GM12878 (cell line): Measurements from ENCODE around the gene U2AF2. TPM values are rescaled to one million over a fixed set of nuclear protein-coding genes. Genes with fewer than 3 reads are reported as not detected.
A peak's percentile ranks its signal among the peaks of the same experiment; 100 is the strongest.

ENCODE experiments used
- ATAC-seq: fragments of 200-7000 bp; cut with Tn5 transposase; 3 replicates; pipeline ENCODE4 v1.9.1; 2020; ENCODE audit warnings: mild to moderate bottlenecking, moderate library complexity
- BruUV-seq: library from RNA; stranded (reverse); fragments of 400-500 nt; replicated peaks from 2 replicates; lab custom pipeline; 2021; lab: Mats Ljungman, UMichigan
- CTCF ChIA-PET: fragments of 300-600 bp; sonication (Branson Sonifier 250); formaldehyde crosslinking; extraction: SDS; loops from one replicate; lab custom pipeline; 2021; ENCODE audit warnings: inconsistent platforms; lab: Yijun Ruan, JAX
- POLR2A ChIA-PET: fragments of 350-600 bp; formaldehyde crosslinking; extraction: SDS; loops from one replicate; lab custom pipeline; 2021; ENCODE audit warnings: inconsistent platforms; lab: Charles Lee
- RAD21 ChIA-PET: fragments of 300-600 bp; sonication (Branson Sonifier 250); formaldehyde crosslinking; loops from one replicate; lab custom pipeline; 2023; ENCODE audit warnings: antibody characterized with exemption; ENCODE audit not compliant: unreplicated experiment; lab: Charles Lee
- SMC1A ChIA-PET: fragments of 300-600 bp; sonication (Branson Sonifier 250); formaldehyde crosslinking; loops from one replicate; lab custom pipeline; 2023; ENCODE audit not compliant: unreplicated experiment, uncharacterized antibody; lab: Charles Lee
- DNase-seq: peaks from one replicate; pipeline ENCODE4 v3.0.0-alpha.2; 2011; ENCODE audit warnings: low read depth, low spot score
- FAIRE-seq: peaks from 3 replicates; lab custom pipeline; 2011; peaks lifted over from hg19 to GRCh38; lab: Jason Lieb, UNC
- H2AFZ ChIP-seq: 2 replicates; pipeline ENCODE4 v1.6.0; 2011; ENCODE audit warnings: low read depth, low read length, control low read depth; ENCODE audit not compliant: control insufficient read depth
- H3K27ac ChIP-seq: 2 replicates; pipeline ENCODE4 v1.5.1; 2011; ENCODE audit warnings: control low read depth; ENCODE audit not compliant: control insufficient read depth, insufficient read depth
- H3K27me3 ChIP-seq, 2 experiments: replicated peaks in 1 of 2; 2 replicates each; pipeline versions ENCODE4 v1.6.0 to v1.6.1; 2011; ENCODE audit warnings: low read length in 1 of 2; ENCODE audit not compliant: control insufficient read depth in 2 of 2, insufficient read depth in 2 of 2
- H3K36me3 ChIP-seq, 2 experiments: 2 replicates each; pipeline ENCODE4 v1.5.1; 2011; ENCODE audit warnings: low read length in 1 of 2; ENCODE audit not compliant: control insufficient read depth in 2 of 2, insufficient read depth in 2 of 2
- H3K4me1 ChIP-seq: 2 replicates; pipeline ENCODE4 v1.6.1; 2011; ENCODE audit warnings: mild to moderate bottlenecking, low read length, moderate library complexity, mixed read lengths; ENCODE audit not compliant: control insufficient read depth, insufficient read depth
- H3K4me2 ChIP-seq: 2 replicates; pipeline ENCODE4 v1.6.0; 2011; ENCODE audit warnings: control low read depth; ENCODE audit not compliant: control insufficient read depth, insufficient read depth
- H3K4me3 ChIP-seq: fragments of 200-600 bp; sonication (generic); 2 replicates; pipeline ENCODE4 v1.5.1; 2016
- H3K79me2 ChIP-seq: 2 replicates; pipeline ENCODE4 v1.6.0; 2011; ENCODE audit warnings: low read length; ENCODE audit not compliant: control insufficient read depth, insufficient read depth
- H3K9ac ChIP-seq: 2 replicates; pipeline ENCODE4 v1.8.0; 2011; ENCODE audit warnings: low read length, control low read depth, mixed read lengths; ENCODE audit not compliant: control insufficient read depth, insufficient read depth
- H3K9me3 ChIP-seq: replicated peaks from 3 replicates; pipeline ENCODE4 v1.5.1; 2011; ENCODE audit warnings: mild to moderate bottlenecking, low read length; ENCODE audit not compliant: control insufficient read depth, insufficient read depth
- H4K20me1 ChIP-seq: 2 replicates; pipeline ENCODE4 v1.6.0; 2011; ENCODE audit not compliant: control insufficient read depth, insufficient read depth
- ASH2L ChIP-seq: fragments of 300-600, 200-600 bp; sonication (generic); IDR thresholded peaks from 2 replicates; pipeline ENCODE4 v1.6.1; 2017; ENCODE audit warnings: low read depth, mild to moderate bottlenecking, borderline replicate concordance
- BACH1 ChIP-seq: fragments of 450-650 bp; IDR thresholded peaks from 2 replicates; pipeline ENCODE4 v1.6.1; 2017; ENCODE audit warnings: mild to moderate bottlenecking, borderline replicate concordance
- CBX3 ChIP-seq: fragments of 200-600 bp; sonication (generic); IDR thresholded peaks from 2 replicates; pipeline ENCODE4 v1.6.1; 2016; ENCODE audit warnings: low read depth, borderline replicate concordance
- CREB1 ChIP-seq: IDR thresholded peaks from 2 replicates; pipeline ENCODE4 v1.6.1; 2012; ENCODE audit warnings: low read depth, mild to moderate bottlenecking, inconsistent platforms
- CREM ChIP-seq: IDR thresholded peaks from 2 replicates; pipeline ENCODE4 v1.6.1; 2014; ENCODE audit warnings: antibody characterized with exemption, low read depth
- EP300 ChIP-seq, 2 experiments: fragments of 150-350 bp in 1 of 2; IDR thresholded peaks; 2 replicates each; pipeline ENCODE4 v1.6.1; 2011 to 2012; ENCODE audit warnings: low read depth in 2 of 2, low read length in 2 of 2, borderline replicate concordance in 1 of 2, improper control_type of control experiment in 1 of 2, inconsistent platforms in 1 of 2; ENCODE audit not compliant: control insufficient read depth in 1 of 2
- ETV6 ChIP-seq, 2 experiments: fragments of 450-650 bp in 1 of 2; IDR thresholded peaks in 1 of 2; conservative IDR thresholded peaks in 1 of 2; 2 replicates each; pipeline ENCODE4 v1.6.1; 2014; ENCODE audit warnings: antibody characterized with exemption in 1 of 2, borderline replicate concordance in 1 of 2, low read depth in 1 of 2, mild to moderate bottlenecking in 1 of 2, moderate library complexity in 1 of 2
- FOXM1 ChIP-seq: IDR thresholded peaks from 2 replicates; pipeline ENCODE4 v1.6.1; 2012; ENCODE audit warnings: low read depth, mild to moderate bottlenecking, inconsistent platforms, low read length, moderate library complexity
- MTA2 ChIP-seq: fragments of 450-650 bp; IDR thresholded peaks from 2 replicates; pipeline ENCODE4 v1.6.1; 2016; ENCODE audit warnings: low read depth, mild to moderate bottlenecking, moderate library complexity
- PKNOX1 ChIP-seq: fragments of 450-650 bp; IDR thresholded peaks from 2 replicates; pipeline ENCODE4 v1.6.1; 2016; ENCODE audit warnings: mild to moderate bottlenecking
- TARDBP ChIP-seq: IDR thresholded peaks from 2 replicates; pipeline ENCODE4 v1.6.1; 2016; ENCODE audit warnings: borderline replicate concordance
- TBL1XR1 ChIP-seq: IDR thresholded peaks from 2 replicates; pipeline ENCODE4 v1.6.1; 2012; ENCODE audit warnings: low read depth, low read length, improper control_type of control experiment
- WRNIP1 ChIP-seq: IDR thresholded peaks from 2 replicates; pipeline ENCODE4 v1.6.1; 2011; ENCODE audit warnings: low read depth, low read length, improper control_type of control experiment, borderline replicate concordance
- ZNF207 ChIP-seq: fragments of 450-650 bp; IDR thresholded peaks from 2 replicates; pipeline ENCODE4 v1.6.1; 2014; ENCODE audit warnings: antibody characterized with exemption, mild to moderate bottlenecking, borderline replicate concordance
- WGBS: methylation state at CpG from one replicate; pipeline ENCODE4 v1.1.6; 2016; ENCODE audit warnings: low lambda C conversion rate; ENCODE audit not compliant: insufficient replicate concordance, insufficient coverage; ENCODE audit errors: missing lambda C conversion rate; 5-methylcytosine and 5-hydroxymethylcytosine counted together
- in situ Hi-C: fragments of 300-500 bp; cut with MboI; formaldehyde crosslinking; loops from 9 replicates; pipeline ENCODE4 v1.14.3; 2018; ENCODE audit warnings: mixed read lengths
- intact Hi-C: fragments of 100-400 bp; cut with micrococcal nuclease; formaldehyde crosslinking; loops from one replicate; pipeline ENCODE4 v1.14.2; 2022; ENCODE audit not compliant: unreplicated experiment
- polyA plus RNA-seq, 11 experiments: library from polyadenylated mRNA; depleted of rRNA in 4 of 11; unstranded in 6 of 11; stranded (reverse) in 5 of 11; fragments of >200 nt; fragmentation: Nextera tagmentation in 4 of 11; fragmentation: Illumina TruSeq in 1 of 11; extraction: Ambion mirVana in 4 of 11; extraction: Trizol in 1 of 11; gene quantifications; 1 replicate in 1 of 11; 2 replicates in 10 of 11; pipeline versions ENCODE4 v1.2.1 to v1.2.3, GENCODE V29; 2011 to 2016; ENCODE audit warnings: inconsistent platforms in 2 of 11, missing spikeins in 2 of 11, low read depth in 1 of 11
- total RNA-seq, 4 experiments: library from RNA; depleted of rRNA in 3 of 4; stranded (reverse); fragments of >200 nt in 3 of 4; fragmentation: Illumina TruSeq in 1 of 4; extraction: Trizol in 1 of 4; gene quantifications; 2 replicates each; pipeline versions ENCODE4 v1.2.1 to v1.2.3, GENCODE V29; 2013 to 2021
- TF ChIP-seq, protein P1 (sequence below): fragments of 450-650 bp; IDR thresholded peaks from 2 replicates; pipeline ENCODE4 v1.6.1; 2017; ENCODE audit warnings: antibody characterized with exemption, mild to moderate bottlenecking, moderate library complexity
- TF ChIP-seq, protein P2 (sequence below): fragments of 450-650 bp; formaldehyde crosslinking; IDR thresholded peaks from 2 replicates; pipeline ENCODE4 v1.5.0; 2022; ENCODE audit warnings: mild to moderate bottlenecking, missing genetic modification characterization

U2AF2 gene
- total and polyA plus RNA-seq, 10 of the 15 experiments (the other 5 are each of a cell fraction or from before 2014, with no cell fraction given), result 3.0 to 338 (median 130) TPM

DNA sequence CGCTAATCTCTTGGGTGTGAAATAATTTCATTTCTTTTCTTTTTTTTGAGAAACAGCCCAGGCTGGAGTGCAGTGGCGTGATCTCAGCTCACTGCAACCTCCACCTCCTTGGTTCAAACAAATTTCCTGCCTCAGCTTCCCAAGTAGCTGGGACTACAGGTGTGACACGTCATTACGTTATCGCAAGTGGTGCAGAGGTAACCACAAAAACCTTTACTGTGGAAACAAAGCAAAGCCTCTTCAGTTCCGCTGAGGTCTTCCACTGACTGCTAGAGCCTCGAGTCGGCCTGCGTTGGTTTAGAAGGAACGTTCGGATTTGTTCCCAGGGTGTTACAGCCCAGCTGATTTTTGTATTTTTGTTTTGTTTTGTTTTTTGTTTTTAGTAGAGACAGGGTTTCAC is 28.5 kb upstream of the U2AF2 start:
- no peaks in the 10 kb centered on the region; the same call in 2 of the 3 replicates for H3K9me3 ChIP-seq
- ChIA-PET POLR2A (interaction anchor here (0.8 to 1.5 kb wide), 4 partner anchors 20 to 165 kb away, joined by 3 to 5 read pairs (median 4); partner anchors contain the start of gene ISOC2), CTCF (interaction anchor here (0.7 to 7.9 kb wide), 11 partner anchors 12 to 722 kb away, joined by 3 to 76 read pairs (median 7); partner anchors contain the start of genes FIZ1, U2AF2, ZNF628 and ZNF865), RAD21 (interaction anchor here (0.9 to 2.5 kb wide), 7 partner anchors 7 to 123 kb away, joined by 3 to 12 read pairs (median 6); partner anchors contain the start of genes FIZ1, U2AF2 and ZNF579), SMC1A (interaction anchor here (0.6 to 2.0 kb wide), 7 partner anchors 20 to 165 kb away, joined by 3 to 5 read pairs (median 3); partner anchors contain the start of genes ISOC2 and U2AF2)
- peak; percentile 96 for FAIRE-seq
- no peaks in the 10 kb centered on the region for H3K36me3 ChIP-seq
- H3K9ac ChIP-seq, result no peak overlapping the region
- no peak overlapping the region; the same call in 1 of the 2 replicates for H3K27ac ChIP-seq
- no peaks in the 10 kb centered on the region for H3K27me3 ChIP-seq
- no peaks in the 10 kb centered on the region for H4K20me1 ChIP-seq
- BruUV-seq, result no TSS peak
- intact Hi-C loops (no loop called here), in situ Hi-C loops (loop anchor here (5.0 kb wide), 1 partner anchor 484 kb away; no protein-coding TSS in a partner anchor)
- DNase-seq, result no peak
- 57% methylated on average over 11 of the region's 11 CpGs for WGBS
- ATAC-seq, result peak; percentile 19; the same call in 2 of the 3 replicates
- peaks cover 9% of the 10 kb centered on the region; the same call in 1 of the 2 replicates for H3K4me1 ChIP-seq
- H3K4me2 ChIP-seq, result peak overlapping the region; percentile 60
- peak overlapping the region; percentile 35; the same call in 1 of the 2 replicates for H2AFZ ChIP-seq
- no peak overlapping the region for H3K4me3 ChIP-seq
- no peaks in the 10 kb centered on the region for H3K79me2 ChIP-seq
- TF ChIP-seq BACH1 (no peak), EP300 (IDR thresholded peaks at IDR 0.05; ENCODE audit: borderline replicate concordance in 1 of 2, control insufficient read depth in 1 of 2, low read depth in 2 of 2, low read length in 2 of 2) (no peak), CBX3 (no peak), CREB1 (peak; percentile 48; the same call in 1 of the 2 replicates), ZNF207 (no peak), FOXM1 (0 out of 2 replicates have a peak, but pooled peaks have one; percentile 15), TARDBP (no peak), PKNOX1 (no peak), ETV6 (conservative IDR thresholded peaks at IDR 0.05 in 1 of 2, IDR thresholded peaks at IDR 0.05 in 1 of 2; ENCODE audit: borderline replicate concordance in 1 of 2, low read depth in 1 of 2) (0 out of 4 replicates have a peak, but pooled peaks of 1 of the 2 experiments have one; percentile 25), WRNIP1 (no peak), MTA2 (0 out of 2 replicates have a peak, but pooled peaks have one; percentile 36), TBL1XR1 (no peak), CREM (peak; percentile 56; the same call in 1 of the 2 replicates), ASH2L (no peak)
- TF ChIP-seq, protein P1, sequence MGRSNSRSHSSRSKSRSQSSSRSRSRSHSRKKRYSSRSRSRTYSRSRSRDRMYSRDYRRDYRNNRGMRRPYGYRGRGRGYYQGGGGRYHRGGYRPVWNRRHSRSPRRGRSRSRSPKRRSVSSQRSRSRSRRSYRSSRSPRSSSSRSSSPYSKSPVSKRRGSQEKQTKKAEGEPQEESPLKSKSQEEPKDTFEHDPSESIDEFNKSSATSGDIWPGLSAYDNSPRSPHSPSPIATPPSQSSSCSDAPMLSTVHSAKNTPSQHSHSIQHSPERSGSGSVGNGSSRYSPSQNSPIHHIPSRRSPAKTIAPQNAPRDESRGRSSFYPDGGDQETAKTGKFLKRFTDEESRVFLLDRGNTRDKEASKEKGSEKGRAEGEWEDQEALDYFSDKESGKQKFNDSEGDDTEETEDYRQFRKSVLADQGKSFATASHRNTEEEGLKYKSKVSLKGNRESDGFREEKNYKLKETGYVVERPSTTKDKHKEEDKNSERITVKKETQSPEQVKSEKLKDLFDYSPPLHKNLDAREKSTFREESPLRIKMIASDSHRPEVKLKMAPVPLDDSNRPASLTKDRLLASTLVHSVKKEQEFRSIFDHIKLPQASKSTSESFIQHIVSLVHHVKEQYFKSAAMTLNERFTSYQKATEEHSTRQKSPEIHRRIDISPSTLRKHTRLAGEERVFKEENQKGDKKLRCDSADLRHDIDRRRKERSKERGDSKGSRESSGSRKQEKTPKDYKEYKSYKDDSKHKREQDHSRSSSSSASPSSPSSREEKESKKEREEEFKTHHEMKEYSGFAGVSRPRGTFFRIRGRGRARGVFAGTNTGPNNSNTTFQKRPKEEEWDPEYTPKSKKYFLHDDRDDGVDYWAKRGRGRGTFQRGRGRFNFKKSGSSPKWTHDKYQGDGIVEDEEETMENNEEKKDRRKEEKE, result no peak
- TF ChIP-seq, protein P2, sequence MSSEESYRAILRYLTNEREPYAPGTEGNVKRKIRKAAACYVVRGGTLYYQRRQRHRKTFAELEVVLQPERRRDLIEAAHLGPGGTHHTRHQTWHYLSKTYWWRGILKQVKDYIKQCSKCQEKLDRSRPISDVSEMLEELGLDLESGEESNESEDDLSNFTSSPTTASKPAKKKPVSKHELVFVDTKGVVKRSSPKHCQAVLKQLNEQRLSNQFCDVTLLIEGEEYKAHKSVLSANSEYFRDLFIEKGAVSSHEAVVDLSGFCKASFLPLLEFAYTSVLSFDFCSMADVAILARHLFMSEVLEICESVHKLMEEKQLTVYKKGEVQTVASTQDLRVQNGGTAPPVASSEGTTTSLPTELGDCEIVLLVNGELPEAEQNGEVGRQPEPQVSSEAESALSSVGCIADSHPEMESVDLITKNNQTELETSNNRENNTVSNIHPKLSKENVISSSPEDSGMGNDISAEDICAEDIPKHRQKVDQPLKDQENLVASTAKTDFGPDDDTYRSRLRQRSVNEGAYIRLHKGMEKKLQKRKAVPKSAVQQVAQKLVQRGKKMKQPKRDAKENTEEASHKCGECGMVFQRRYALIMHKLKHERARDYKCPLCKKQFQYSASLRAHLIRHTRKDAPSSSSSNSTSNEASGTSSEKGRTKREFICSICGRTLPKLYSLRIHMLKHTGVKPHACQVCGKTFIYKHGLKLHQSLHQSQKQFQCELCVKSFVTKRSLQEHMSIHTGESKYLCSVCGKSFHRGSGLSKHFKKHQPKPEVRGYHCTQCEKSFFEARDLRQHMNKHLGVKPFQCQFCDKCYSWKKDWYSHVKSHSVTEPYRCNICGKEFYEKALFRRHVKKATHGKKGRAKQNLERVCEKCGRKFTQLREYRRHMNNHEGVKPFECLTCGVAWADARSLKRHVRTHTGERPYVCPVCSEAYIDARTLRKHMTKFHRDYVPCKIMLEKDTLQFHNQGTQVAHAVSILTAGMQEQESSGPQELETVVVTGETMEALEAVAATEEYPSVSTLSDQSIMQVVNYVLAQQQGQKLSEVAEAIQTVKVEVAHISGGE (CRISPR knock-in tag), result peak; percentile 64
